B cell (primary cell): ENCODE measurements around the gene LGI1. TPM values are rescaled to one million over a fixed set of nuclear protein-coding genes. Genes with fewer than 3 reads are reported as not detected.

Experiments
- ATAC-seq: fragments of 200-7000 bp; cut with Tn5 transposase; one replicate; pipeline ENCODE4 v1.10.0; 2021; ENCODE audit warnings: low read depth, mild to moderate bottlenecking, moderate number of reproducible peaks, moderate library complexity
- CTCF ChIA-PET: fragments of 350-600 bp; sonication (Branson Sonifier 250); formaldehyde crosslinking; loops from one replicate; lab custom pipeline; 2021; ENCODE audit warnings: antibody characterized with exemption, inconsistent platforms; lab: Charles Lee
- POLR2A ChIA-PET: fragments of 350-600 bp; sonication (Branson Sonifier 250); formaldehyde crosslinking; loops from one replicate; lab custom pipeline; 2021; ENCODE audit warnings: antibody characterized with exemption; lab: Charles Lee
- DNase-seq: peaks from one replicate; pipeline ENCODE4 v3.0.0; 2013
- H2AFZ ChIP-seq: 2 replicates; pipeline ENCODE4 v1.6.1; 2012; ENCODE audit warnings: mild to moderate bottlenecking, low read depth, low read length; ENCODE audit not compliant: insufficient read depth, poor library complexity, severe bottlenecking
- H3K27ac ChIP-seq, 2 donors: 1 replicate in 1 of 2; 2 replicates in 1 of 2; pipeline ENCODE4 v1.5.1; 2012 to 2013; ENCODE audit warnings: low read length in 2 of 2, mild to moderate bottlenecking in 2 of 2, moderate library complexity in 1 of 2
- H3K27me3 ChIP-seq, 4 experiments: fragments of 200-600 bp in 1 of 4; sonication (generic) in 1 of 4; replicated peaks in 1 of 4; 1 replicate in 2 of 4; 2 replicates in 2 of 4; pipeline versions ENCODE4 v1.6.1 to v1.7.0; 2013 to 2016; ENCODE audit warnings: low read length in 3 of 4, mild to moderate bottlenecking in 2 of 4, mixed read lengths in 1 of 4, moderate library complexity in 1 of 4; ENCODE audit not compliant: insufficient read depth in 4 of 4, control insufficient read depth in 3 of 4; ENCODE audit errors: control extremely low read depth in 1 of 4
- H3K36me3 ChIP-seq, 2 experiments: replicated peaks in 1 of 2; 1 replicate in 1 of 2; 2 replicates in 1 of 2; pipeline versions ENCODE4 v1.6.1 to v1.7.1; 2013; ENCODE audit warnings: low read length in 1 of 2; ENCODE audit not compliant: insufficient read depth in 2 of 2, control insufficient read depth in 1 of 2; ENCODE audit errors: control extremely low read depth in 1 of 2, extremely low read depth in 1 of 2
- H3K4me1 ChIP-seq, 2 donors: fragments of 200-600 bp in 1 of 2; sonication (generic) in 1 of 2; 1 replicate in 1 of 2; 2 replicates in 1 of 2; pipeline versions ENCODE4 v1.5.1 to v1.6.1; 2013 to 2017; ENCODE audit warnings: low read length in 2 of 2; ENCODE audit not compliant: control insufficient read depth in 2 of 2, insufficient read depth in 2 of 2
- H3K4me2 ChIP-seq: replicated peaks from 2 replicates; pipeline ENCODE3; 2012; ENCODE audit warnings: mild to moderate bottlenecking, low read depth, low read length; ENCODE audit not compliant: poor library complexity, severe bottlenecking
- H3K4me3 ChIP-seq, 5 experiments: fragments of 200-600 bp in 1 of 5; sonication (generic) in 1 of 5; 1 replicate in 3 of 5; 2 replicates in 2 of 5; pipeline versions ENCODE4 v1.5.1 to v1.7.0; 2011 to 2016; ENCODE audit warnings: low read length in 4 of 5, mild to moderate bottlenecking in 4 of 5, low read depth in 2 of 5, control low read depth in 1 of 5, moderate library complexity in 1 of 5; ENCODE audit not compliant: insufficient read depth in 1 of 5; ENCODE audit errors: control extremely low read depth in 1 of 5, extremely low read depth in 1 of 5
- H3K79me2 ChIP-seq: fragments of 200-600 bp; sonication (generic); one replicate; pipeline ENCODE4 v1.6.0; 2016; ENCODE audit warnings: low read length; ENCODE audit not compliant: control insufficient read depth, insufficient read depth
- H3K9ac ChIP-seq: fragments of 200-600 bp; sonication (generic); 2 replicates; pipeline ENCODE4 v1.6.1; 2017; ENCODE audit warnings: mild to moderate bottlenecking, low read length, moderate library complexity
- H3K9me3 ChIP-seq, 3 donors: one replicate each; pipeline versions ENCODE4 v1.6.1 to v1.7.1; 2013; ENCODE audit warnings: low read length in 2 of 3; ENCODE audit not compliant: control insufficient read depth in 2 of 3, insufficient read depth in 1 of 3; ENCODE audit errors: control extremely low read depth in 1 of 3
- H4K20me1 ChIP-seq: 2 replicates; pipeline ENCODE4 v1.6.0; 2012; ENCODE audit warnings: mild to moderate bottlenecking, low read length; ENCODE audit not compliant: insufficient read depth, control insufficient read depth, poor library complexity, severe bottlenecking
- H3K27ac Mint-ChIP-seq: one replicate; pipeline ENCODE4 v1.8.0; 2021; ENCODE audit warnings: mixed read lengths
- H3K27me3 Mint-ChIP-seq: one replicate; pipeline ENCODE4 v1.8.0; 2021; ENCODE audit warnings: mixed read lengths
- H3K4me1 Mint-ChIP-seq: one replicate; pipeline ENCODE4 v1.8.0; 2021; ENCODE audit warnings: mixed read lengths
- H3K4me3 Mint-ChIP-seq: one replicate; pipeline ENCODE4 v1.8.0; 2021; ENCODE audit warnings: mixed read lengths
- H3K9me3 Mint-ChIP-seq: one replicate; pipeline ENCODE4 v1.8.0; 2022; ENCODE audit warnings: mixed read lengths; ENCODE audit not compliant: insufficient read depth
- CTCF ChIP-seq: fragments of 200-600 bp; IDR thresholded peaks from one replicate; pipeline ENCODE4 v1.8.0; 2022; ENCODE audit warnings: antibody characterized with exemption, mild to moderate bottlenecking
- EZH2 ChIP-seq: IDR thresholded peaks from 2 replicates; pipeline ENCODE4 v1.6.1; 2012; ENCODE audit warnings: borderline replicate concordance, low read depth, mild to moderate bottlenecking, moderate library complexity, low read length; ENCODE audit not compliant: insufficient read depth, poor library complexity, severe bottlenecking
- WGBS: methylation state at CpG from one replicate; pipeline ENCODE4 v1.1.5; 2013; ENCODE audit warnings: missing lambda C conversion rate; ENCODE audit not compliant: insufficient coverage; 5-methylcytosine and 5-hydroxymethylcytosine counted together
- intact Hi-C: fragments of 100-400 bp; cut with micrococcal nuclease; formaldehyde crosslinking; loops from one replicate; pipeline ENCODE4 v1.10.0; 2022
- polyA plus RNA-seq: library from polyadenylated mRNA; depleted of rRNA; stranded (reverse); fragments of >200 nt; gene quantifications from 2 replicates; pipeline ENCODE4 v1.2.3, GENCODE V29; 2012
- total RNA-seq, 2 donors: library from RNA; stranded (reverse); fragments of 120-200 nt in 1 of 2; gene quantifications; 1 replicate in 1 of 2; 2 replicates in 1 of 2; pipeline versions ENCODE4 v1.2.3 to v1.2.4, GENCODE V29; 2013 to 2022

LGI1 gene
- total and polyA plus RNA-seq, 2 donors (not counting 1 experiment from before 2014, with no cell fraction given): not detected

DNA sequence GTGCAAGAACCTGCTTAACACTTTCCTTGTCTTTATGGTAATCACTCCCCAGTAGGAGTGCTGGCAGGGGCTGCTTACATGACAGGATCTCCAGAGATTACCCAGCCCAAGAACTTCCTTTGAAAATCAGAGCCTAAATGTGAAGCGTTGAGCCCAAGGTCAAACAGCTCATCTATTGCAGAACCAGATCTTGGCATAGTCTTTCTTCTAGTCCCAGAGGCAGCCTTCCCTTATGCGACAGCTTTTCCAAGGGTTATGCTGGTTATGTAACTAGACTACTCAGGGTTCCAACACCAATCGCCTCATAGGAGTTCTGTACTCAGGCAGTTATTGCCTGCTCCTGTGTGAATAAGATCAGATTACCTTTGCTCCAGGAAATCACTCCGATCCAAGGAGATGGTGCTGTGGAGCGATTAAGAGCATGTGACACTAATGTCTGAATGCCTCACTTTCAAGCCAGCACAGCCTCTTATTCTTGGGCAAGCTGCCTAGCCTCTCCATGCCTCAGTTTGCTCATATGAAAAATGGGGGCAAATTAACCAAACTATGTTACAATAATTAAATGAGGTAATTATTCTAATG is 8.4 kb upstream of the LGI1 start:
- ChIA-PET CTCF (interaction anchor here (0.7 kb wide), 1 partner anchor 430 kb away, joined by 3 read pairs; no protein-coding TSS in a partner anchor), POLR2A (no interaction called here)
- Histone ChIP-seq H3K9ac (no peak overlapping the region), H3K36me3 (no peaks in the 10 kb centered on the region), H3K79me2 (no peaks in the 10 kb centered on the region), H3K4me2 (no peak overlapping the region), H3K4me1 (peaks cover 6 to 12% of the 10 kb centered on the region in 2 donors), H2AFZ (no peak overlapping the region), H3K27me3 (peaks cover 0 to 11% (median 3%) of the 10 kb centered on the region in 4 experiments), H3K27ac (no peak overlapping the region), H4K20me1 (no peaks in the 10 kb centered on the region), H3K4me3 (no peak overlapping the region), H3K9me3 (peaks cover 0 to 2% (median 0%) of the 10 kb centered on the region in 3 donors)
- intact Hi-C loops: no loop called here
- H3K4me3 Mint-ChIP-seq: no peak overlapping the region
- no peaks in the 10 kb centered on the region for H3K9me3 Mint-ChIP-seq
- TF ChIP-seq EZH2 (no peak), CTCF (no peak)
- no peak overlapping the region for H3K27ac Mint-ChIP-seq
- ATAC-seq (no peak), DNase-seq (no peak)
- H3K27me3 Mint-ChIP-seq: peaks cover 28% of the 10 kb centered on the region
- 90% methylated on average over 4 of the region's 5 CpGs for WGBS
- H3K4me1 Mint-ChIP-seq: peaks cover 17% of the 10 kb centered on the region

DNA sequence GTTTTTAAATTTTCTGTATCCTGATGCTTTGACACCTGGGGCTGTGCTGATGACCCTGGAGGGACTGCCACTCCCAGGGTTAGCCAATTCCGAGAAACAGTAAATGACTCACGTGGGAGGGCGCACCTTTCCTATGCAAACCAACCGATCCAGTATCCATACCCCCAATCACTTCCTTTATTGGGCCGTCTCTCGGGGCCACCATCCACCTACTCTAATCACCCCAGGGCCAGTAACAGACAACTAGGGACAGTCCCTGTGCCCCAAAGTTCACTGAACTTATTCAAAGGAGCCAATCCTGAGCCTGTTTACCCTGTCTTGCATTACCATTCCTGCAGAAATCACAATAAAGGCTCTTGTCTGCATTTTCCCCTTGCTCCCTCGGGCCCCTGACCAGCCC is 6.6 kb upstream of the LGI1 start:
- no peak for DNase-seq
- H3K27ac Mint-ChIP-seq: no peak overlapping the region
- H3K4me3 ChIP-seq: no peak overlapping the region
- ATAC-seq: no peak
- peaks cover 0 to 2% (median 0%) of the 10 kb centered on the region in 3 donors for H3K9me3 ChIP-seq
- H3K36me3 ChIP-seq: no peaks in the 10 kb centered on the region
- no peak for TF ChIP-seq EZH2
- no peak overlapping the region for H3K9ac ChIP-seq
- 57% methylated on average over 7 of the region's 7 CpGs for WGBS
- H3K9me3 Mint-ChIP-seq: no peaks in the 10 kb centered on the region
- H3K27me3 Mint-ChIP-seq: peaks cover 41% of the 10 kb centered on the region
- H3K4me2 ChIP-seq: no peak overlapping the region
- H3K27me3 ChIP-seq: peaks cover 0 to 11% (median 3%) of the 10 kb centered on the region in 4 experiments
- intact Hi-C loops: loop anchor here (2.0 kb wide), 1 partner anchor 48 kb away; the partner anchor contains the start of gene FRA10AC1
- H3K27ac ChIP-seq: no peak overlapping the region
- POLR2A ChIA-PET: no interaction called here
- H4K20me1 ChIP-seq: no peaks in the 10 kb centered on the region
- H3K79me2 ChIP-seq: no peaks in the 10 kb centered on the region
- H3K4me1 Mint-ChIP-seq: peaks cover 15% of the 10 kb centered on the region
- H3K4me3 Mint-ChIP-seq: no peak overlapping the region
- CTCF ChIA-PET: interaction anchor here (1.3 kb wide), 1 partner anchor 49 kb away, joined by 4 read pairs; the partner anchor contains the start of gene FRA10AC1
- no peak overlapping the region for H2AFZ ChIP-seq
- H3K4me1 ChIP-seq: peaks cover 6 to 12% of the 10 kb centered on the region in 2 donors
